Ishikawa (cell line): Measurements from ENCODE around the gene RFX8.

Experiments
- CEBPB ChIP-seq: IDR thresholded peaks from 2 replicates; pipeline ENCODE4 v1.6.1; 2012
- EGR1 ChIP-seq: IDR thresholded peaks from 2 replicates; pipeline ENCODE4 v1.6.1; 2012
- EP300 ChIP-seq: IDR thresholded peaks from 2 replicates; pipeline ENCODE4 v1.6.1; 2012; ENCODE audit warnings: borderline replicate concordance
- RAD21 ChIP-seq: IDR thresholded peaks from 2 replicates; pipeline ENCODE4 v1.6.1; 2012; ENCODE audit warnings: low read depth
- TAF1 ChIP-seq: IDR thresholded peaks from 2 replicates; pipeline ENCODE4 v1.6.1; 2012; ENCODE audit warnings: low read depth, mild to moderate bottlenecking
- TCF12 ChIP-seq: IDR thresholded peaks from 2 replicates; pipeline ENCODE4 v1.6.1; 2012; ENCODE audit warnings: low read depth
- TEAD4 ChIP-seq: IDR thresholded peaks from 2 replicates; pipeline ENCODE4 v1.6.1; 2012
- TF ChIP-seq, protein P1 (sequence below): IDR thresholded peaks from 2 replicates; pipeline ENCODE4 v1.6.1; 2012; ENCODE audit warnings: low read depth, mild to moderate bottlenecking
- TF ChIP-seq, protein P2 (sequence below): IDR thresholded peaks from 2 replicates; pipeline ENCODE4 v1.6.1; 2012

DNA sequence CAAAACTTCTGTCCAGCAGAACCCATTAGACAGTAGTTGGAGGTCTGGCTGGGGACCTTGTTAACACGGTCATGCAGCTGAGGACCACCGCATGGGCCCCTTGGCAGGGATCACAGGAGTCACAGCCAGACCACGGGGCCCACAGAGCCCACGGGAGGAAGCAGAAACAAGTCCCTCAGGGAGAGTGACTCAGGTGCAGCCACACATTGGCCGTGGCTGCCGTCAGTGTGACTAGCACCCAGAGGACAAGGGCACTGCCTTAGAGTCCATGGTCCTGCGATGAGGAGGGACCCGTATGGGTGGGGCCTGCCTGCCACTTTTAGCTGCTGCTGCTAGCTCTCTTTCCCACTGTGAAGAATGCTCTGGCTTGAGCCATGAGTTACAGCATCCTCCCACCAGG is 5.9 kb upstream of the RFX8 start:
- TF ChIP-seq EP300 (no peak), TEAD4 (no peak), CEBPB (no peak), RAD21 (no peak), TAF1 (no peak), TCF12 (no peak), EGR1 (no peak)
- TF ChIP-seq, protein P1, sequence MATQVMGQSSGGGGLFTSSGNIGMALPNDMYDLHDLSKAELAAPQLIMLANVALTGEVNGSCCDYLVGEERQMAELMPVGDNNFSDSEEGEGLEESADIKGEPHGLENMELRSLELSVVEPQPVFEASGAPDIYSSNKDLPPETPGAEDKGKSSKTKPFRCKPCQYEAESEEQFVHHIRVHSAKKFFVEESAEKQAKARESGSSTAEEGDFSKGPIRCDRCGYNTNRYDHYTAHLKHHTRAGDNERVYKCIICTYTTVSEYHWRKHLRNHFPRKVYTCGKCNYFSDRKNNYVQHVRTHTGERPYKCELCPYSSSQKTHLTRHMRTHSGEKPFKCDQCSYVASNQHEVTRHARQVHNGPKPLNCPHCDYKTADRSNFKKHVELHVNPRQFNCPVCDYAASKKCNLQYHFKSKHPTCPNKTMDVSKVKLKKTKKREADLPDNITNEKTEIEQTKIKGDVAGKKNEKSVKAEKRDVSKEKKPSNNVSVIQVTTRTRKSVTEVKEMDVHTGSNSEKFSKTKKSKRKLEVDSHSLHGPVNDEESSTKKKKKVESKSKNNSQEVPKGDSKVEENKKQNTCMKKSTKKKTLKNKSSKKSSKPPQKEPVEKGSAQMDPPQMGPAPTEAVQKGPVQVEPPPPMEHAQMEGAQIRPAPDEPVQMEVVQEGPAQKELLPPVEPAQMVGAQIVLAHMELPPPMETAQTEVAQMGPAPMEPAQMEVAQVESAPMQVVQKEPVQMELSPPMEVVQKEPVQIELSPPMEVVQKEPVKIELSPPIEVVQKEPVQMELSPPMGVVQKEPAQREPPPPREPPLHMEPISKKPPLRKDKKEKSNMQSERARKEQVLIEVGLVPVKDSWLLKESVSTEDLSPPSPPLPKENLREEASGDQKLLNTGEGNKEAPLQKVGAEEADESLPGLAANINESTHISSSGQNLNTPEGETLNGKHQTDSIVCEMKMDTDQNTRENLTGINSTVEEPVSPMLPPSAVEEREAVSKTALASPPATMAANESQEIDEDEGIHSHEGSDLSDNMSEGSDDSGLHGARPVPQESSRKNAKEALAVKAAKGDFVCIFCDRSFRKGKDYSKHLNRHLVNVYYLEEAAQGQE: no peak
- TF ChIP-seq, protein P2, sequence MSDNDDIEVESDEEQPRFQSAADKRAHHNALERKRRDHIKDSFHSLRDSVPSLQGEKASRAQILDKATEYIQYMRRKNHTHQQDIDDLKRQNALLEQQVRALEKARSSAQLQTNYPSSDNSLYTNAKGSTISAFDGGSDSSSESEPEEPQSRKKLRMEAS: no peak
